Liver (tissue), 9 donors: ENCODE results near the gene AKAP13. TPM values are rescaled to one million over a fixed set of nuclear protein-coding genes. Genes with fewer than 3 reads are reported as not detected.

Experiments
- DNase-seq: peaks from one replicate; pipeline ENCODE4 v3.0.0-alpha.2; 2017; ENCODE audit warnings: low spot score
- H3K27ac ChIP-seq, 2 donors: one replicate each; pipeline ENCODE4 v1.7.0; 2013; ENCODE audit warnings: inconsistent platforms in 2 of 2, low read length in 2 of 2, control low read depth in 1 of 2, low read depth in 1 of 2, mild to moderate bottlenecking in 1 of 2
- H3K27me3 ChIP-seq, 4 donors: one replicate each; pipeline versions ENCODE4 v1.6.1 to v1.7.0; 2013; ENCODE audit warnings: low read length in 3 of 4, inconsistent platforms in 1 of 4, mild to moderate bottlenecking in 1 of 4, moderate library complexity in 1 of 4; ENCODE audit not compliant: control insufficient read depth in 4 of 4, insufficient read depth in 4 of 4
- H3K36me3 ChIP-seq, 4 donors: one replicate each; pipeline versions ENCODE4 v1.6.1 to v1.7.0; 2013; ENCODE audit warnings: low read length in 3 of 4, mild to moderate bottlenecking in 3 of 4, low read depth in 1 of 4, moderate library complexity in 1 of 4; ENCODE audit not compliant: control insufficient read depth in 4 of 4, insufficient read depth in 3 of 4
- H3K4me1 ChIP-seq, 4 donors: one replicate each; pipeline versions ENCODE4 v1.6.1 to v1.7.0; 2013; ENCODE audit warnings: low read length in 3 of 4, mild to moderate bottlenecking in 3 of 4, moderate library complexity in 1 of 4; ENCODE audit not compliant: control insufficient read depth in 4 of 4, insufficient read depth in 4 of 4
- H3K4me3 ChIP-seq, 3 donors: one replicate each; pipeline versions ENCODE4 v1.6.1 to v1.7.0; 2013; ENCODE audit warnings: low read length in 3 of 3, control low read depth in 1 of 3, low read depth in 1 of 3, mild to moderate bottlenecking in 1 of 3
- H3K9ac ChIP-seq, 2 donors: one replicate each; pipeline ENCODE4 v1.7.0; 2013; ENCODE audit warnings: low read length in 2 of 2, mild to moderate bottlenecking in 2 of 2, moderate library complexity in 2 of 2, control low read depth in 1 of 2, low read depth in 1 of 2
- H3K9me3 ChIP-seq, 4 donors: one replicate each; pipeline versions ENCODE4 v1.6.1 to v1.7.0; 2013; ENCODE audit warnings: low read length in 3 of 4; ENCODE audit not compliant: control insufficient read depth in 4 of 4
- ATF3 ChIP-seq: IDR thresholded peaks from 2 replicates; pipeline ENCODE4 v1.6.1; 2016; ENCODE audit warnings: antibody characterized with exemption
- CTCF ChIP-seq: fragments of 150-350 bp; IDR thresholded peaks from 2 replicates; pipeline ENCODE4 v1.5.1; 2017; ENCODE audit warnings: improper control_type of control experiment, low read depth, low read length; ENCODE audit not compliant: missing input control
- EGR1 ChIP-seq, 2 donors: IDR thresholded peaks; 2 replicates each; pipeline ENCODE4 v1.6.1; 2016 to 2018; ENCODE audit warnings: antibody characterized with exemption in 2 of 2, low read depth in 2 of 2
- FOXA1 ChIP-seq: IDR thresholded peaks from 2 replicates; pipeline ENCODE4 v1.6.1; 2016; ENCODE audit warnings: antibody characterized with exemption
- FOXA2 ChIP-seq: IDR thresholded peaks from 2 replicates; pipeline ENCODE4 v1.6.1; 2016; ENCODE audit warnings: antibody characterized with exemption
- GABPA ChIP-seq, 2 donors: IDR thresholded peaks in 1 of 2; conservative IDR thresholded peaks in 1 of 2; 2 replicates each; pipeline ENCODE4 v1.6.1; 2016; ENCODE audit warnings: antibody characterized with exemption in 2 of 2, mild to moderate bottlenecking in 1 of 2, moderate library complexity in 1 of 2
- HNF4A ChIP-seq, 2 donors: conservative IDR thresholded peaks; 2 replicates each; pipeline ENCODE4 v1.6.1; 2016; ENCODE audit warnings: antibody characterized with exemption in 2 of 2, mild to moderate bottlenecking in 2 of 2
- HNF4G ChIP-seq: IDR thresholded peaks from 2 replicates; pipeline ENCODE4 v1.6.1; 2016; ENCODE audit warnings: antibody characterized with exemption
- JUND ChIP-seq, 2 donors: IDR thresholded peaks; 2 replicates each; pipeline ENCODE4 v1.6.1; 2016; ENCODE audit warnings: antibody characterized with exemption in 2 of 2
- MAX ChIP-seq: IDR thresholded peaks from 2 replicates; pipeline ENCODE4 v1.6.1; 2016; ENCODE audit warnings: antibody characterized with exemption
- NR2F2 ChIP-seq: IDR thresholded peaks from 2 replicates; pipeline ENCODE4 v1.6.1; 2016; ENCODE audit warnings: antibody characterized with exemption
- RAD21 ChIP-seq, 2 donors: IDR thresholded peaks; 2 replicates each; pipeline ENCODE4 v1.6.1; 2016; ENCODE audit warnings: antibody characterized with exemption in 2 of 2, mild to moderate bottlenecking in 2 of 2
- REST ChIP-seq: IDR thresholded peaks from 2 replicates; pipeline ENCODE4 v1.6.1; 2016; ENCODE audit warnings: antibody characterized with exemption, mild to moderate bottlenecking
- RXRA ChIP-seq, 2 donors: IDR thresholded peaks; 2 replicates each; pipeline ENCODE4 v1.6.1; 2017 to 2018; ENCODE audit warnings: antibody characterized with exemption in 2 of 2, mild to moderate bottlenecking in 1 of 2
- SP1 ChIP-seq: IDR thresholded peaks from 2 replicates; pipeline ENCODE4 v1.6.1; 2018; ENCODE audit warnings: antibody characterized with exemption, mild to moderate bottlenecking
- TAF1 ChIP-seq: conservative IDR thresholded peaks from 2 replicates; pipeline ENCODE4 v1.6.1; 2016; ENCODE audit warnings: antibody characterized with exemption, mild to moderate bottlenecking
- YY1 ChIP-seq: IDR thresholded peaks from 2 replicates; pipeline ENCODE4 v1.6.1; 2016; ENCODE audit warnings: antibody characterized with exemption, mild to moderate bottlenecking
- ZBTB33 ChIP-seq: IDR thresholded peaks from 2 replicates; pipeline ENCODE4 v1.6.1; 2016; ENCODE audit warnings: antibody characterized with exemption
- polyA plus RNA-seq, 2 donors: library from polyadenylated mRNA; stranded (reverse) in 1 of 2; unstranded in 1 of 2; fragments of 200-250 nt in 1 of 2; fragments of >200 nt in 1 of 2; fragmentation: Nextera tagmentation in 1 of 2; extraction: Ambion mirVana in 1 of 2; gene quantifications; one replicate each; pipeline versions ENCODE4 v1.2.1 to v1.2.3, GENCODE V29; 2013 to 2015
- total RNA-seq, 2 donors: library from RNA; depleted of rRNA; stranded (reverse); fragments of >200 nt; gene quantifications; one replicate each; pipeline ENCODE4 v1.2.3, GENCODE V29; 2014
- donor health status: healthy.
- donor health status: healthy.
- donor health status: healthy.
- donor health status: healthy.
- donor health status: healthy.

Gene AKAP13
- total and polyA plus RNA-seq, 4 donors: 18.6 to 92.3 (median 37.4) TPM

GRCh38 chr15:85353516-85353915 lies 26.9 kb upstream of the AKAP13 start:
- Histone ChIP-seq H3K4me1 (peaks cover 2 to 18% (median 12%) of the 10 kb centered on the region in 4 donors), H3K9ac (no peak overlapping the region), H3K36me3 (no peaks in the 10 kb centered on the region), H3K9me3 (no peaks in the 10 kb centered on the region), H3K27me3 (no peaks in the 10 kb centered on the region), H3K4me3 (no peak overlapping the region), H3K27ac (no peak overlapping the region)
- no peak for TF ChIP-seq RAD21 (IDR thresholded peaks at IDR 0.05)
- no peak for TF ChIP-seq RXRA (IDR thresholded peaks at IDR 0.05)
- TF ChIP-seq CTCF: no peak
- no peak for TF ChIP-seq JUND (IDR thresholded peaks at IDR 0.05)
- TF ChIP-seq FOXA2: no peak
- TF ChIP-seq SP1: no peak
- no peak for TF ChIP-seq FOXA1
- TF ChIP-seq ATF3: no peak
- no peak for TF ChIP-seq MAX
- TF ChIP-seq REST: no peak
- no peak for TF ChIP-seq ZBTB33
- TF ChIP-seq GABPA (IDR thresholded peaks at IDR 0.05 in 1 of 2, conservative IDR thresholded peaks at IDR 0.05 in 1 of 2): no peak
- TF ChIP-seq EGR1 (IDR thresholded peaks at IDR 0.05; ENCODE audit: low read depth in 2 of 2): no peak
- TF ChIP-seq HNF4G: no peak
- no peak for TF ChIP-seq HNF4A (conservative IDR thresholded peaks at IDR 0.05)
- no peak for TF ChIP-seq YY1
- TF ChIP-seq NR2F2: no peak
- no peak for TF ChIP-seq TAF1
- DNase-seq: no peak
